ENCODE data around the gene GSC2. TPM values are rescaled to one million over a fixed set of nuclear protein-coding genes. Genes with fewer than 3 reads are reported as not detected.

GSC2 gene
- total RNA-seq, 1 donor from 2014 or later, result 0.07 TPM

- no peak for DNase-seq (ENCODE audit: low read depth, low spot score)
Observed at GRCh38 chr22:19098157-19098556, 51.9 kb downstream of the GSC2 start.

DNA sequence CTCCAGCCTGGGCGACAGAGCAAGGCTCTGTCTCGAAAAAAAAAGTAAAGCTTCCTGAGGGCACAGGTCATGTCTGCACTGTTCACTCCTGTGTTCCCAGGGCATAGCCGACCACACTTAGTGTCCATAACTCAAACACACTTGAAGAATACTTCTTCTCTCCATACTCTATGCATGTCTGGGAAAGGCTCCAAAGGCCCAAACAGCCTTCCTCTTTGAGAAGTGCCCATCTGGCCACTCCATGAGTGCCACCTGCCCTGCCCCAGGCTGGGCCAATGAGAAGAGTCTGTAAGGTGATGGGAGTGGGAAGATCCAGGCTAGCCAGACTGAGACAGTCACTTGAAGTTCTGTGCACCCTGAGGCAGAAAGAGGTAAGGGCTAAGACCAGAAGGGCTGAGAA lies 52.6 kb downstream of the GSC2 start:
- DNase-seq (ENCODE audit: low read depth, low spot score), result no peak

Other genes starting within 250 kb of the GSC2 start
- 0.26 and 0.35 TPM in 2 replicates for gene DGCR6, start 244.0 kb downstream of the GSC2 start, total RNA-seq
- not detected in 2 replicates for gene PRODH, start 214.0 kb downstream of the GSC2 start, total RNA-seq
- 36.4 and 52.1 TPM in 2 replicates for gene DGCR2, start 27.9 kb downstream of the GSC2 start, total RNA-seq
- not detected in 2 replicates for gene TSSK2, start 19.0 kb downstream of the GSC2 start, total RNA-seq
- 9.6 and 13.4 TPM in 2 replicates for gene ESS2, start 5.6 kb downstream of the GSC2 start, total RNA-seq
- 87.9 and 96.3 TPM in 2 replicates for gene SLC25A1, start 28.4 kb upstream of the GSC2 start, total RNA-seq
- 4.4 and 6.2 TPM in 2 replicates for gene CLTCL1, start 141.4 kb upstream of the GSC2 start, total RNA-seq